ENCODE results near the gene HDGF. TPM values are rescaled to one million over a fixed set of nuclear protein-coding genes. Genes with fewer than 3 reads are reported as not detected.

Gene HDGF
- total and polyA plus RNA-seq, 4 experiments from 2014 or later: 23.8 to 97.0 (median 71.3) TPM

- Histone ChIP-seq H3K9me3 (ENCODE audit: control insufficient read depth in 1 of 2, low read length in 2 of 2) (no peaks in the 10 kb centered on the region), H3K27me3 (ENCODE audit: insufficient read depth, low read length) (peaks cover 6% of the 10 kb centered on the region), H3K4me3 (ENCODE audit: low read length in 2 of 2) (no peak overlapping the region), H3K4me1 (ENCODE audit: insufficient read depth, low read length) (peaks cover 32% of the 10 kb centered on the region), H3K27ac (ENCODE audit: low read depth, low read length) (no peak overlapping the region), H3K36me3 (ENCODE audit: insufficient read depth, low read length) (no peaks in the 10 kb centered on the region)
- peaks cover 8 to 47% (median 24%) of the 10 kb centered on the region in 4 donors for H3K4me1 Mint-ChIP-seq
- intact Hi-C loops (cut with micrococcal nuclease): loop anchor here (10.0 kb wide), 1 partner anchor 79 kb away; no protein-coding TSS in a partner anchor
- H3K9me3 Mint-ChIP-seq: no peaks in the 10 kb centered on the region
- H3K27me3 Mint-ChIP-seq: peaks cover 6 to 14% of the 10 kb centered on the region in 2 donors
- no peak for DNase-seq
- POLR2A ChIA-PET (ENCODE audit: partially characterized antibody): interaction anchor here (0.7 to 4.2 kb wide), 3 partner anchors 9 to 24 kb away, joined by 3 to 35 read pairs (median 3); partner anchors contain the start of genes ISG20L2 and METTL25B
- CTCF ChIA-PET (ENCODE audit: partially characterized antibody): interaction anchor here (2.1 to 12.1 kb wide), 2 partner anchors 15 to 17 kb away, joined by 10 to 187 read pairs; no protein-coding TSS in a partner anchor
- peaks cover 0 to 4% of the 10 kb centered on the region in 2 donors for H3K36me3 Mint-ChIP-seq
- peak overlapping the region in 3 of 7 donors; percentile 38 to 68 (median 42) for H3K27ac Mint-ChIP-seq
- peak overlapping the region in 7 of 8 donors; percentile 28 to 89 (median 59) for H3K4me3 Mint-ChIP-seq
Measured at GRCh38 chr1:156704166-156704711, 47.2 kb downstream of the HDGF start.

GRCh38 chr1:156703741-156704140 lies 47.7 kb downstream of the HDGF start:
- peak overlapping the region in 5 of 8 donors; percentile 17 to 89 (median 46) for H3K4me3 Mint-ChIP-seq
- intact Hi-C loops (cut with micrococcal nuclease): loop anchor here (10.0 kb wide), 1 partner anchor 79 kb away; no protein-coding TSS in a partner anchor
- Histone ChIP-seq H3K9me3 (ENCODE audit: control insufficient read depth in 1 of 2, low read length in 2 of 2) (no peaks in the 10 kb centered on the region), H3K27ac (ENCODE audit: low read depth, low read length) (no peak overlapping the region), H3K4me3 (ENCODE audit: low read length in 2 of 2) (no peak overlapping the region), H3K27me3 (ENCODE audit: insufficient read depth, low read length) (peaks cover 6% of the 10 kb centered on the region), H3K4me1 (ENCODE audit: insufficient read depth, low read length) (peaks cover 32% of the 10 kb centered on the region), H3K36me3 (ENCODE audit: insufficient read depth, low read length) (no peaks in the 10 kb centered on the region)
- H3K4me1 Mint-ChIP-seq: peaks cover 8 to 47% (median 24%) of the 10 kb centered on the region in 4 donors
- H3K27ac Mint-ChIP-seq: peak overlapping the region in 1 of 7 donors; percentile 38
- H3K36me3 Mint-ChIP-seq: peaks cover 0 to 4% of the 10 kb centered on the region in 2 donors
- H3K9me3 Mint-ChIP-seq: no peaks in the 10 kb centered on the region
- ChIA-PET CTCF (ENCODE audit: partially characterized antibody) (interaction anchor here (12.1 kb wide), 1 partner anchor 14 kb away, joined by 187 read pairs; no protein-coding TSS in a partner anchor), POLR2A (ENCODE audit: partially characterized antibody) (no interaction called here)
- peaks cover 8 to 17% of the 10 kb centered on the region in 2 donors for H3K27me3 Mint-ChIP-seq
- no peak for DNase-seq

GRCh38 chr1:156703336-156703735 lies 48.1 kb downstream of the HDGF start:
- intact Hi-C loops (cut with micrococcal nuclease): loop anchor here (10.0 kb wide), 1 partner anchor 79 kb away; no protein-coding TSS in a partner anchor
- Mint-ChIP-seq H3K27ac (no peak overlapping the region), H3K4me3 (no peak overlapping the region), H3K27me3 (peaks cover 8 to 18% of the 10 kb centered on the region in 2 donors), H3K4me1 (peaks cover 8 to 43% (median 24%) of the 10 kb centered on the region in 4 donors), H3K36me3 (peaks cover 0 to 4% of the 10 kb centered on the region in 2 donors), H3K9me3 (no peaks in the 10 kb centered on the region)
- peaks cover 32% of the 10 kb centered on the region for H3K4me1 ChIP-seq (ENCODE audit: insufficient read depth, low read length)
- no peaks in the 10 kb centered on the region for H3K9me3 ChIP-seq (ENCODE audit: control insufficient read depth in 1 of 2, low read length in 2 of 2)
- ChIA-PET CTCF (ENCODE audit: partially characterized antibody) (interaction anchor here (12.1 kb wide), 1 partner anchor 14 kb away, joined by 187 read pairs; no protein-coding TSS in a partner anchor), POLR2A (ENCODE audit: partially characterized antibody) (no interaction called here)
- H3K27ac ChIP-seq (ENCODE audit: low read depth, low read length): no peak overlapping the region
- H3K27me3 ChIP-seq (ENCODE audit: insufficient read depth, low read length): peaks cover 6% of the 10 kb centered on the region
- DNase-seq: no peak
- no peaks in the 10 kb centered on the region for H3K36me3 ChIP-seq (ENCODE audit: insufficient read depth, low read length)
- no peak overlapping the region for H3K4me3 ChIP-seq (ENCODE audit: low read length in 2 of 2)

- intact Hi-C loops (cut with micrococcal nuclease): loop anchor here (10.0 kb wide), 1 partner anchor 76 kb away; no protein-coding TSS in a partner anchor
- H3K27ac ChIP-seq (ENCODE audit: low read depth, low read length): no peak overlapping the region
- H3K4me3 Mint-ChIP-seq: no peak overlapping the region
- H3K9me3 Mint-ChIP-seq: no peaks in the 10 kb centered on the region
- peaks cover 0 to under 1% of the 10 kb centered on the region in 2 donors for H3K36me3 Mint-ChIP-seq
- POLR2A ChIA-PET (ENCODE audit: partially characterized antibody): no interaction called here
- CTCF ChIA-PET (ENCODE audit: partially characterized antibody): interaction anchor here (0.8 to 12.1 kb wide), 4 partner anchors 10 to 73 kb away, joined by 3 to 187 read pairs (median 4); no protein-coding TSS in a partner anchor
- H3K27me3 Mint-ChIP-seq: peaks cover 13 to 33% of the 10 kb centered on the region in 2 donors
- H3K27ac Mint-ChIP-seq: no peak overlapping the region
- H3K9me3 ChIP-seq (ENCODE audit: control insufficient read depth in 1 of 2, low read length in 2 of 2): no peaks in the 10 kb centered on the region
- no peaks in the 10 kb centered on the region for H3K36me3 ChIP-seq (ENCODE audit: insufficient read depth, low read length)
- H3K27me3 ChIP-seq (ENCODE audit: insufficient read depth, low read length): peaks cover 6% of the 10 kb centered on the region
- H3K4me1 Mint-ChIP-seq: peaks cover 0 to 20% (median 11%) of the 10 kb centered on the region in 4 donors
- DNase-seq: no peak
- H3K4me3 ChIP-seq (ENCODE audit: low read length in 2 of 2): no peak overlapping the region
- H3K4me1 ChIP-seq (ENCODE audit: insufficient read depth, low read length): peaks cover 16% of the 10 kb centered on the region
Measured at GRCh38 chr1:156700736-156701531, 50.5 kb downstream of the HDGF start.

DNA sequence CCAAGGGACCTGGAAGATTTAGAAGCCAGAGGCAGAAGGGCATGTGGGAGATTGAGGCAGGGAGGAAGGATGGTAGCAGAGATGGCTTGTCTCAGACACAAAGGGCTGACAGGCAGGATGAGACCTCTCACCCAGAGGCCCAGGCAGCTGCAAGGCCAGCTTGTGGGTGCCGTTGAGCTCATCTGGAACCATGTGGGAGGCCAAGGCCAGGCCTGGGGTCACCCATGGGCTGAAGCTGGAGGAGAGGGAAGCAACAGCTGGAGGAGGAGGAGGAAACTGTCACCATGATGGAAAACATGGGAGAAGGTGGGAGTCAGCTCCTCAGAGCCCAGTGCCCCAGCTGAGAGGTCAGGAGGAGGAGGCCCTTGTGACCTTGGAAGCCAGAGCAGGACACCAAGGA lies 52.5 kb downstream of the HDGF start:
- no peak overlapping the region for H3K4me3 Mint-ChIP-seq
- Histone ChIP-seq H3K4me3 (ENCODE audit: low read length in 2 of 2) (no peak overlapping the region), H3K36me3 (ENCODE audit: insufficient read depth, low read length) (no peaks in the 10 kb centered on the region), H3K27me3 (ENCODE audit: insufficient read depth, low read length) (no peaks in the 10 kb centered on the region), H3K27ac (ENCODE audit: low read depth, low read length) (no peak overlapping the region), H3K9me3 (ENCODE audit: control insufficient read depth in 1 of 2, low read length in 2 of 2) (no peaks in the 10 kb centered on the region), H3K4me1 (ENCODE audit: insufficient read depth, low read length) (no peaks in the 10 kb centered on the region)
- CTCF ChIA-PET (ENCODE audit: partially characterized antibody): interaction anchor here (1.2 to 12.1 kb wide), 3 partner anchors 10 to 161 kb away, joined by 3 to 187 read pairs (median 11); no protein-coding TSS in a partner anchor
- intact Hi-C loops (cut with micrococcal nuclease): no loop called here
- no peaks in the 10 kb centered on the region for H3K36me3 Mint-ChIP-seq
- H3K27ac Mint-ChIP-seq: peak overlapping the region in 1 of 7 donors; percentile 18
- peaks cover 14 to 34% of the 10 kb centered on the region in 2 donors for H3K27me3 Mint-ChIP-seq
- H3K4me1 Mint-ChIP-seq: peaks cover 0 to 2% (median under 1%) of the 10 kb centered on the region in 4 donors
- DNase-seq: no peak
- no peaks in the 10 kb centered on the region for H3K9me3 Mint-ChIP-seq
- POLR2A ChIA-PET (ENCODE audit: partially characterized antibody): interaction anchor here (1.4 kb wide), 1 partner anchor 8 kb away, joined by 3 read pairs; no protein-coding TSS in a partner anchor

GRCh38 chr1:156697481-156697880 lies 54.0 kb downstream of the HDGF start:
- Mint-ChIP-seq H3K4me1 (peaks cover 0 to 3% (median 1%) of the 10 kb centered on the region in 4 donors), H3K36me3 (no peaks in the 10 kb centered on the region), H3K27ac (no peak overlapping the region), H3K4me3 (no peak overlapping the region), H3K27me3 (peaks cover 20 to 36% of the 10 kb centered on the region in 2 donors), H3K9me3 (no peaks in the 10 kb centered on the region)
- Histone ChIP-seq H3K9me3 (ENCODE audit: control insufficient read depth in 1 of 2, low read length in 2 of 2) (no peaks in the 10 kb centered on the region), H3K27me3 (ENCODE audit: insufficient read depth, low read length) (no peaks in the 10 kb centered on the region), H3K36me3 (ENCODE audit: insufficient read depth, low read length) (no peaks in the 10 kb centered on the region), H3K4me3 (ENCODE audit: low read length in 2 of 2) (no peak overlapping the region), H3K4me1 (ENCODE audit: insufficient read depth, low read length) (peaks cover 9% of the 10 kb centered on the region), H3K27ac (ENCODE audit: low read depth, low read length) (no peak overlapping the region)
- intact Hi-C loops (cut with micrococcal nuclease): no loop called here
- ChIA-PET POLR2A (ENCODE audit: partially characterized antibody) (interaction anchor here (1.4 kb wide), 1 partner anchor 9 kb away, joined by 3 read pairs; no protein-coding TSS in a partner anchor), CTCF (ENCODE audit: partially characterized antibody) (interaction anchor here (2.1 to 12.1 kb wide), 2 partner anchors 8 kb away, joined by 6 to 187 read pairs; partner anchors contain the start of gene CRABP2)
- DNase-seq: no peak

All from CD4-positive, alpha-beta memory T cell (primary cell).